Neural progenitor cell (in vitro differentiated cells): ENCODE results near the gene RNF151. TPM values are rescaled to one million over a fixed set of nuclear protein-coding genes. Genes with fewer than 3 reads are reported as not detected.

Source experiments
- DNase-seq: peaks from one replicate; pipeline ENCODE4 v3.0.0-alpha.2; 2016; ENCODE audit warnings: low spot score
- H2AFZ ChIP-seq: fragments of 200-600 bp; sonication (generic); replicated peaks from 2 replicates; pipeline ENCODE4 v1.6.1; 2016; ENCODE audit warnings: antibody characterized with exemption
- H3F3A ChIP-seq: fragments of 200-600 bp; sonication (generic); 2 replicates; pipeline ENCODE4 v1.6.1; 2016; ENCODE audit warnings: antibody characterized with exemption, low read depth
- H3K27ac ChIP-seq: fragments of 200-600 bp; sonication (generic); 2 replicates; pipeline ENCODE4 v1.5.1; 2016; ENCODE audit warnings: mild to moderate bottlenecking
- H3K27me3 ChIP-seq: fragments of 200-600 bp; sonication (generic); 2 replicates; pipeline ENCODE4 v1.6.1; 2016; ENCODE audit warnings: mild to moderate bottlenecking, moderate library complexity
- H3K36me3 ChIP-seq: fragments of 200-600 bp; sonication (generic); 2 replicates; pipeline ENCODE4 v1.5.1; 2016
- H3K4me1 ChIP-seq: fragments of 200-600 bp; sonication (generic); 2 replicates; pipeline ENCODE4 v1.6.1; 2016; ENCODE audit warnings: mixed run types
- H3K4me2 ChIP-seq: fragments of 200-600 bp; sonication (generic); 2 replicates; pipeline ENCODE4 v1.6.1; 2016
- H3K4me3 ChIP-seq: fragments of 200-600 bp; sonication (generic); 2 replicates; pipeline ENCODE4 v1.5.1; 2016
- H3K79me2 ChIP-seq: fragments of 200-600 bp; sonication (generic); 2 replicates; pipeline ENCODE4 v1.6.1; 2016; ENCODE audit warnings: low read depth
- H3K9ac ChIP-seq: fragments of 200-600 bp; sonication (generic); 2 replicates; pipeline ENCODE4 v1.6.1; 2016
- H3K9me3 ChIP-seq: fragments of 200-600 bp; sonication (generic); 2 replicates; pipeline ENCODE4 v1.5.1; 2016; ENCODE audit warnings: low read depth
- H4K20me1 ChIP-seq: fragments of 200-600 bp; sonication (generic); 2 replicates; pipeline ENCODE4 v1.6.1; 2016; ENCODE audit warnings: low read depth
- H3K27ac Mint-ChIP-seq: 3 replicates; pipeline ENCODE4 v1.8.0; 2021; ENCODE audit warnings: mixed read lengths
- H3K27me3 Mint-ChIP-seq: 2 replicates; pipeline ENCODE4 v1.8.0; 2022; ENCODE audit warnings: low read depth, mild to moderate bottlenecking, inconsistent platforms, moderate library complexity, mixed read lengths; ENCODE audit not compliant: insufficient read depth
- H3K36me3 Mint-ChIP-seq: 3 replicates; pipeline ENCODE4 v1.8.0; 2021; ENCODE audit warnings: mixed read lengths
- H3K4me1 Mint-ChIP-seq: 3 replicates; pipeline ENCODE4 v1.8.0; 2021; ENCODE audit warnings: mixed read lengths
- H3K4me3 Mint-ChIP-seq: 3 replicates; pipeline ENCODE4 v1.8.0; 2021; ENCODE audit warnings: mild to moderate bottlenecking, moderate library complexity, mixed read lengths
- H3K9me3 Mint-ChIP-seq: 3 replicates; pipeline ENCODE4 v1.8.0; 2020; ENCODE audit warnings: mixed read lengths
- EZH2 ChIP-seq: fragments of 200-600 bp; sonication (generic); IDR thresholded peaks from 2 replicates; pipeline ENCODE4 v1.6.1; 2017; ENCODE audit warnings: antibody characterized with exemption, mild to moderate bottlenecking, moderate library complexity
- EZH2phosphoT487 ChIP-seq: fragments of 200-600 bp; sonication (generic); IDR thresholded peaks from 2 replicates; pipeline ENCODE4 v1.6.1; 2017; ENCODE audit warnings: antibody characterized with exemption
- total RNA-seq: library from RNA; depleted of rRNA; stranded (reverse); fragments of >200 nt; gene quantifications from 2 replicates; pipeline ENCODE4 v1.2.3, GENCODE V29; 2015; ENCODE audit warnings: low replicate concordance
- TF ChIP-seq, protein P1 (sequence below): fragments of 200-600 bp; sonication (generic); IDR thresholded peaks from 2 replicates; pipeline ENCODE4 v1.5.1; 2017; ENCODE audit warnings: antibody characterized with exemption, mild to moderate bottlenecking

The RNF151 gene
- total RNA-seq, 1 donor from 2014 or later = not detected

DNA sequence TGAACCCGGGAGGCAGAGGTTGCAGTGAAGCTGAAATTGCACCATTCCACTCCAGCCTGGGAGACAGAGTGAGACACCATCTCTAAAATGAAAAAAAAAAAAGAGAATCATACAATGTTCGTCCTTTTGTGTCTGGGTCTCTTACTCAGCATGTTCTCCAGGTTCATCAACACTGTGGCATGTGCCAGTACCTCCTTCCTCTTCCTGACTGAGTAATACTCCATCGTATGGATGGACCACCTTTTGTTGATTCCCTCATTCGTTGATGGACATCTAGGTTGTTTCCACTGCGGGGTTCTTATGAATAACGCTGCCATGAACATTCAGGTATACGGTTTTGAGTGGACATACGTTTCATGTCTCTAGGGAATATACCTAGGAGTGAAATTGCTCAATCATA, 44.3 kb upstream of the RNF151 start:
- H3K9me3 Mint-ChIP-seq = no peaks in the 10 kb centered on the region
- Histone ChIP-seq H3K4me1 (peaks cover 23% of the 10 kb centered on the region), H3K36me3 (no peaks in the 10 kb centered on the region), H2AFZ (no peak overlapping the region), H4K20me1 (peaks cover 18% of the 10 kb centered on the region), H3K9me3 (no peaks in the 10 kb centered on the region), H3K4me3 (no peak overlapping the region), H3K79me2 (no peaks in the 10 kb centered on the region), H3K27me3 (peaks cover 77% of the 10 kb centered on the region), H3K9ac (no peak overlapping the region), H3K27ac (no peak overlapping the region), H3F3A (peaks cover 19% of the 10 kb centered on the region), H3K4me2 (no peak overlapping the region)
- no peak overlapping the region for H3K4me3 Mint-ChIP-seq
- no peak for TF ChIP-seq EZH2
- TF ChIP-seq EZH2phosphoT487 = no peak
- TF ChIP-seq, protein P1, sequence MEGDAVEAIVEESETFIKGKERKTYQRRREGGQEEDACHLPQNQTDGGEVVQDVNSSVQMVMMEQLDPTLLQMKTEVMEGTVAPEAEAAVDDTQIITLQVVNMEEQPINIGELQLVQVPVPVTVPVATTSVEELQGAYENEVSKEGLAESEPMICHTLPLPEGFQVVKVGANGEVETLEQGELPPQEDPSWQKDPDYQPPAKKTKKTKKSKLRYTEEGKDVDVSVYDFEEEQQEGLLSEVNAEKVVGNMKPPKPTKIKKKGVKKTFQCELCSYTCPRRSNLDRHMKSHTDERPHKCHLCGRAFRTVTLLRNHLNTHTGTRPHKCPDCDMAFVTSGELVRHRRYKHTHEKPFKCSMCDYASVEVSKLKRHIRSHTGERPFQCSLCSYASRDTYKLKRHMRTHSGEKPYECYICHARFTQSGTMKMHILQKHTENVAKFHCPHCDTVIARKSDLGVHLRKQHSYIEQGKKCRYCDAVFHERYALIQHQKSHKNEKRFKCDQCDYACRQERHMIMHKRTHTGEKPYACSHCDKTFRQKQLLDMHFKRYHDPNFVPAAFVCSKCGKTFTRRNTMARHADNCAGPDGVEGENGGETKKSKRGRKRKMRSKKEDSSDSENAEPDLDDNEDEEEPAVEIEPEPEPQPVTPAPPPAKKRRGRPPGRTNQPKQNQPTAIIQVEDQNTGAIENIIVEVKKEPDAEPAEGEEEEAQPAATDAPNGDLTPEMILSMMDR = no peak
- peaks cover 15% of the 10 kb centered on the region for H3K4me1 Mint-ChIP-seq
- DNase-seq = no peak
- H3K27ac Mint-ChIP-seq = no peak overlapping the region
- no peaks in the 10 kb centered on the region for H3K36me3 Mint-ChIP-seq
- H3K27me3 Mint-ChIP-seq = peaks cover 40% of the 10 kb centered on the region

DNA sequence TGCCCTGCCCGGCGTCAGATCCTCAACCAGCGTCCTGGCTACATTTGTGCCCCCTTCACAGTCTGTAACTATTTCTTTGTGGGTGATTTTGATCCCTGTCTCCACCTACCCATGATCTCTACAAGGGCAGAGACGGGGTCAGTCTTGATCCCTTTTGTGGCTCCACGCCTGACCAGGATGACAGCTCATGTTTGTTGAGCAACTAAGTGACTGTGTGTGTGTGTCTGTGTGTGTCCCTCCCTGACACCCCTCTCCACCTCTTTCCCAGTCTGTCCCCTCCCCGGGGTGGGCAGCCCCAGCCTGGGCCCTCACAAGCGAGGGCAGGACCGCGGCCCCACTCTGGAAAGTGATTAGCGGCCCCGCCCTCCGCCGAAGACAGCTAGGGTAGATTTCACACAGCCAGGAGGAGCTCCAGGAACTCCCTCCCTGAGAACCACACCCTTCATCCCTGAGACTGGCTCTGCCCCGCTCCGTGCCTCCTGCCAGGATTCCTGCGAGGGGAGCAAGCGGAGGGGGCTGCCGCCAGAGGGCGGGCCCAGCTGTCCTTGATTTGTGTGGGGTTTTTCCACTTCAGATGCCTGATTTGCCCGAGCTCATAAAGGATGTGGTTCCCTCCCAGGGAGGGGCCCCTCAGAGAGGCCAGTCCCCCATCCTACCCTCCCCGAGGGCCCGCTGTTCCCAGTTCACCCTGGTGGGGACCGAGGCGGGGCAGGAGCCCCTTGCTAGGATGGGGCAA, 43.2 kb upstream of the RNF151 start:
- peaks cover 39% of the 10 kb centered on the region for H3K27me3 Mint-ChIP-seq
- Histone ChIP-seq H3K79me2 (no peaks in the 10 kb centered on the region), H3K36me3 (no peaks in the 10 kb centered on the region), H3K4me3 (no peak overlapping the region), H4K20me1 (peaks cover 13% of the 10 kb centered on the region), H3F3A (peaks cover 19% of the 10 kb centered on the region), H3K4me2 (peak overlapping the region; percentile 25), H2AFZ (no peak overlapping the region), H3K27me3 (peaks cover 67% of the 10 kb centered on the region), H3K9ac (no peak overlapping the region), H3K4me1 (peaks cover 17% of the 10 kb centered on the region), H3K9me3 (no peaks in the 10 kb centered on the region), H3K27ac (no peak overlapping the region)
- no peaks in the 10 kb centered on the region for H3K36me3 Mint-ChIP-seq
- H3K4me3 Mint-ChIP-seq = no peak overlapping the region
- TF ChIP-seq, protein P1 = peak; percentile 66
- TF ChIP-seq EZH2phosphoT487 (no peak), EZH2 (peak; percentile 42)
- H3K4me1 Mint-ChIP-seq = peaks cover 15% of the 10 kb centered on the region
- H3K27ac Mint-ChIP-seq = no peak overlapping the region
- no peaks in the 10 kb centered on the region for H3K9me3 Mint-ChIP-seq
- peak; percentile 85 for DNase-seq

DNA sequence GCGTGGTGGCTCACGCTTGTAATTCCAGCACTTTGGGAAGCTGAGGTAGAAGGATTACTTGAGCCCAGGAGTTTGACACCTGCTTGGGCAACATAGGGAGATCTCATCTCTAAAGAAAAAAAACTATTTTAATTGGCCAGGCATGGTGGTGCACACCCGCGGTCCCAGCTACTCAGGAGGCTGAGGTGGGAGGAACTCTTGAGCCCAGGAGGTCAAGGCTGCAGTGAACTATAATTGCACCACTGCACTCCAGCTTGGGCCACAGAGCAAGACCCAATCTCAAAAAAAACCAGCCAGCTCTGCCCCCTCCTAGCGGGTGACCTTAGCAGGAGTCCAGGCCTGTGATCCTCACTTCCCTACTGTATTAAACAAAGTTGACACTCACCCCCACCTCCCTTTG, 42.6 kb upstream of the RNF151 start:
- Histone ChIP-seq H3K9ac (no peak overlapping the region), H3K4me1 (peaks cover 11% of the 10 kb centered on the region), H3F3A (peaks cover 14% of the 10 kb centered on the region), H3K27ac (no peak overlapping the region), H3K79me2 (no peaks in the 10 kb centered on the region), H3K36me3 (no peaks in the 10 kb centered on the region), H4K20me1 (peaks cover 7% of the 10 kb centered on the region), H3K9me3 (no peaks in the 10 kb centered on the region), H3K27me3 (peaks cover 67% of the 10 kb centered on the region), H3K4me3 (no peak overlapping the region), H3K4me2 (peak overlapping the region; percentile 25), H2AFZ (no peak overlapping the region)
- Mint-ChIP-seq H3K27me3 (peaks cover 33% of the 10 kb centered on the region), H3K27ac (no peak overlapping the region), H3K36me3 (no peaks in the 10 kb centered on the region), H3K4me1 (peaks cover 12% of the 10 kb centered on the region), H3K4me3 (no peak overlapping the region), H3K9me3 (no peaks in the 10 kb centered on the region)
- TF ChIP-seq EZH2 = no peak
- TF ChIP-seq, protein P1 = no peak
- no peak for TF ChIP-seq EZH2phosphoT487
- DNase-seq = peak; percentile 1
